ENCODE data around the gene TAAR6.

- TF ChIP-seq POLR2AphosphoS5 (IDR thresholded peaks at IDR 0.05) (no peak), CTCF (IDR thresholded peaks at IDR 0.05 in 8 of 11, conservative IDR thresholded peaks at IDR 0.05 in 3 of 11) (no peak)
Measured at GRCh38 chr6:132587424-132587823, 17.3 kb downstream of the TAAR6 start.
